ENCODE results near the gene WWOX. TPM values are rescaled to one million over a fixed set of nuclear protein-coding genes. Genes with fewer than 3 reads are reported as not detected.

Gene WWOX
- polyA plus RNA-seq, 1 donor from 2014 or later = 25.6 TPM

DNA sequence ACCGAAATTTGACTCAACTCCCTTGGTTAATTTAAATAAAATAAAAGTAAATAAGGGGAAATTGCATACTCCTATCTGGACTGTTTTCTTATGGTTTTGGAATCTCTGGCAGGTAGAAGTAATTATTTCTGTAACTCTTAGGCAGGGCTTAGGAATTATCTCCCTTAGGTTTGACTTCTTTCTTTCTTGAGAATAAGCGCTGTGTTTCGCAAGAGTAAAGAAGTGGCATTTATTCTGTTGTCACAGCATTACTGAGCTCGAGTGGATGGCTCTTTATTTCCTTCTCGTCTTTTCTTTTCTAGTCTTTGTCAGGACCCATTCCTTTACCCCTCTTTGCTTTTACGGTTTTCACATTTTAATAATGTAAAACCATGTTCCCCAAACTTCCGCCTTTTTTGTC, 633.2 kb downstream of the WWOX start:
- H4K20me1 ChIP-seq (ENCODE audit: insufficient read depth) = no peaks in the 10 kb centered on the region
- H3K27me3 ChIP-seq (ENCODE audit: insufficient read depth, low read depth, low read length) = no peaks in the 10 kb centered on the region
- no peak overlapping the region for H3K27ac ChIP-seq (ENCODE audit: low read length)
- H3K9me2 ChIP-seq (ENCODE audit: insufficient read depth, low read length) = no peaks in the 10 kb centered on the region
- no peaks in the 10 kb centered on the region for H3K9me3 ChIP-seq (ENCODE audit: low read length)
- H3K4me2 ChIP-seq (ENCODE audit: low read length) = no peak overlapping the region
- H2AFZ ChIP-seq (ENCODE audit: low read depth, low read length) = no peak overlapping the region
- no peaks in the 10 kb centered on the region for H3K79me2 ChIP-seq (replicated peaks; ENCODE audit: insufficient read depth, low read length)
- no peaks in the 10 kb centered on the region for H3K36me3 ChIP-seq (ENCODE audit: insufficient read depth, low read length)
- TF ChIP-seq TAF1 (IDR thresholded peaks at IDR 0.05; ENCODE audit: low read depth) = no peak
- no peak for TF ChIP-seq EZH2 (IDR thresholded peaks at IDR 0.05; ENCODE audit: borderline replicate concordance, insufficient read depth, low read length, poor library complexity, severe bottlenecking)
- no peak for TF ChIP-seq RAD21 (conservative IDR thresholded peaks at IDR 0.05)
- TF ChIP-seq, protein P1, sequence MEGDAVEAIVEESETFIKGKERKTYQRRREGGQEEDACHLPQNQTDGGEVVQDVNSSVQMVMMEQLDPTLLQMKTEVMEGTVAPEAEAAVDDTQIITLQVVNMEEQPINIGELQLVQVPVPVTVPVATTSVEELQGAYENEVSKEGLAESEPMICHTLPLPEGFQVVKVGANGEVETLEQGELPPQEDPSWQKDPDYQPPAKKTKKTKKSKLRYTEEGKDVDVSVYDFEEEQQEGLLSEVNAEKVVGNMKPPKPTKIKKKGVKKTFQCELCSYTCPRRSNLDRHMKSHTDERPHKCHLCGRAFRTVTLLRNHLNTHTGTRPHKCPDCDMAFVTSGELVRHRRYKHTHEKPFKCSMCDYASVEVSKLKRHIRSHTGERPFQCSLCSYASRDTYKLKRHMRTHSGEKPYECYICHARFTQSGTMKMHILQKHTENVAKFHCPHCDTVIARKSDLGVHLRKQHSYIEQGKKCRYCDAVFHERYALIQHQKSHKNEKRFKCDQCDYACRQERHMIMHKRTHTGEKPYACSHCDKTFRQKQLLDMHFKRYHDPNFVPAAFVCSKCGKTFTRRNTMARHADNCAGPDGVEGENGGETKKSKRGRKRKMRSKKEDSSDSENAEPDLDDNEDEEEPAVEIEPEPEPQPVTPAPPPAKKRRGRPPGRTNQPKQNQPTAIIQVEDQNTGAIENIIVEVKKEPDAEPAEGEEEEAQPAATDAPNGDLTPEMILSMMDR (IDR thresholded peaks at IDR 0.05; ENCODE audit: poor library complexity, severe bottlenecking) = no peak
- TF ChIP-seq, protein P2, sequence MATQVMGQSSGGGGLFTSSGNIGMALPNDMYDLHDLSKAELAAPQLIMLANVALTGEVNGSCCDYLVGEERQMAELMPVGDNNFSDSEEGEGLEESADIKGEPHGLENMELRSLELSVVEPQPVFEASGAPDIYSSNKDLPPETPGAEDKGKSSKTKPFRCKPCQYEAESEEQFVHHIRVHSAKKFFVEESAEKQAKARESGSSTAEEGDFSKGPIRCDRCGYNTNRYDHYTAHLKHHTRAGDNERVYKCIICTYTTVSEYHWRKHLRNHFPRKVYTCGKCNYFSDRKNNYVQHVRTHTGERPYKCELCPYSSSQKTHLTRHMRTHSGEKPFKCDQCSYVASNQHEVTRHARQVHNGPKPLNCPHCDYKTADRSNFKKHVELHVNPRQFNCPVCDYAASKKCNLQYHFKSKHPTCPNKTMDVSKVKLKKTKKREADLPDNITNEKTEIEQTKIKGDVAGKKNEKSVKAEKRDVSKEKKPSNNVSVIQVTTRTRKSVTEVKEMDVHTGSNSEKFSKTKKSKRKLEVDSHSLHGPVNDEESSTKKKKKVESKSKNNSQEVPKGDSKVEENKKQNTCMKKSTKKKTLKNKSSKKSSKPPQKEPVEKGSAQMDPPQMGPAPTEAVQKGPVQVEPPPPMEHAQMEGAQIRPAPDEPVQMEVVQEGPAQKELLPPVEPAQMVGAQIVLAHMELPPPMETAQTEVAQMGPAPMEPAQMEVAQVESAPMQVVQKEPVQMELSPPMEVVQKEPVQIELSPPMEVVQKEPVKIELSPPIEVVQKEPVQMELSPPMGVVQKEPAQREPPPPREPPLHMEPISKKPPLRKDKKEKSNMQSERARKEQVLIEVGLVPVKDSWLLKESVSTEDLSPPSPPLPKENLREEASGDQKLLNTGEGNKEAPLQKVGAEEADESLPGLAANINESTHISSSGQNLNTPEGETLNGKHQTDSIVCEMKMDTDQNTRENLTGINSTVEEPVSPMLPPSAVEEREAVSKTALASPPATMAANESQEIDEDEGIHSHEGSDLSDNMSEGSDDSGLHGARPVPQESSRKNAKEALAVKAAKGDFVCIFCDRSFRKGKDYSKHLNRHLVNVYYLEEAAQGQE (IDR thresholded peaks at IDR 0.05; ENCODE audit: borderline replicate concordance) = no peak
- no peak for TF ChIP-seq EP300 (conservative IDR thresholded peaks at IDR 0.05; ENCODE audit: poor library complexity, severe bottlenecking)
- no peak for TF ChIP-seq SMC3 (conservative IDR thresholded peaks at IDR 0.05; ENCODE audit: poor library complexity)
- no peak for TF ChIP-seq POLR2AphosphoS5 (IDR thresholded peaks at IDR 0.05)
- TF ChIP-seq MXI1 (conservative IDR thresholded peaks at IDR 0.05; ENCODE audit: poor library complexity, severe bottlenecking) = no peak
- H3K9ac ChIP-seq (ENCODE audit: low read length) = no peak overlapping the region
- H3F3A ChIP-seq (ENCODE audit: insufficient read depth, low read length, poor library complexity, severe bottlenecking) = no peaks in the 10 kb centered on the region
- no peak overlapping the region for H3K4me3 ChIP-seq (ENCODE audit: low read length)

DNA sequence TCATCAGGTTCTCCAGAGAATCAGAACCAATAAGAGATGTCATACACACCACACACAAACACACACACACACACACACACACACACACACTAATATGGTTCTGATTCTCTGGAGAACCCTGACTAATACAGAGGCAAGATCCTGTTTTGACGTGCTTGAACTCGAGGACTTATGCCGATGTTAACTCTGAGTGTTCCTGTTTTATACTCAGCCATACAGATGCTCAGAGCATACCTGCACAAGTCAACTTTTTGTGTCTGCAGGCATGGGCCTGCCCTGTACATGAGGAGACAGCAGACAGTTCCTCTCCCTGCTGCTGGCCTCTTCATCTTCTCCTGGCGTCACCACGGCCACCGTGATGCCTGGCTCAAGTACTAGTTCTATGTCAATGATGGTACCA, 635.9 kb downstream of the WWOX start:
- no peaks in the 10 kb centered on the region for H3F3A ChIP-seq (ENCODE audit: insufficient read depth, low read length, poor library complexity, severe bottlenecking)
- no peaks in the 10 kb centered on the region for H3K79me2 ChIP-seq (replicated peaks; ENCODE audit: insufficient read depth, low read length)
- H2AFZ ChIP-seq (ENCODE audit: low read depth, low read length) = no peak overlapping the region
- H3K27ac ChIP-seq (ENCODE audit: low read length) = no peak overlapping the region
- no peaks in the 10 kb centered on the region for H4K20me1 ChIP-seq (ENCODE audit: insufficient read depth)
- H3K9me2 ChIP-seq (ENCODE audit: insufficient read depth, low read length) = no peaks in the 10 kb centered on the region
- no peak overlapping the region for H3K4me3 ChIP-seq (ENCODE audit: low read length)
- no peak overlapping the region for H3K4me2 ChIP-seq (ENCODE audit: low read length)
- no peak overlapping the region for H3K9ac ChIP-seq (ENCODE audit: low read length)
- no peaks in the 10 kb centered on the region for H3K36me3 ChIP-seq (ENCODE audit: insufficient read depth, low read length)
- H3K27me3 ChIP-seq (ENCODE audit: insufficient read depth, low read depth, low read length) = no peaks in the 10 kb centered on the region
- H3K9me3 ChIP-seq (ENCODE audit: low read length) = no peaks in the 10 kb centered on the region
- TF ChIP-seq, protein P1 (IDR thresholded peaks at IDR 0.05; ENCODE audit: poor library complexity, severe bottlenecking) = no peak
- TF ChIP-seq EZH2 (IDR thresholded peaks at IDR 0.05; ENCODE audit: borderline replicate concordance, insufficient read depth, low read length, poor library complexity, severe bottlenecking) = no peak
- TF ChIP-seq RAD21 (conservative IDR thresholded peaks at IDR 0.05) = no peak
- TF ChIP-seq MXI1 (conservative IDR thresholded peaks at IDR 0.05; ENCODE audit: poor library complexity, severe bottlenecking) = no peak
- TF ChIP-seq, protein P2 (IDR thresholded peaks at IDR 0.05; ENCODE audit: borderline replicate concordance) = no peak
- TF ChIP-seq POLR2AphosphoS5 (IDR thresholded peaks at IDR 0.05) = no peak
- TF ChIP-seq SMC3 (conservative IDR thresholded peaks at IDR 0.05; ENCODE audit: poor library complexity) = no peak
- TF ChIP-seq TAF1 (IDR thresholded peaks at IDR 0.05; ENCODE audit: low read depth) = no peak
- no peak for TF ChIP-seq EP300 (conservative IDR thresholded peaks at IDR 0.05; ENCODE audit: poor library complexity, severe bottlenecking)

All from neural cell (in vitro differentiated cells).